ENCODE data around the gene TM9SF3.

Gene TM9SF3

GRCh38 chr10:96493871-96494525, 92.8 kb downstream of the TM9SF3 start:
- H3K27ac ChIP-seq, result no peak overlapping the region
- DNase-seq (ENCODE audit: low spot score), result no peak
- ChIA-PET POLR2A (ENCODE audit: low non-redundant PET) (no interaction called here), CTCF (interaction anchor here (1.0 kb wide), 1 partner anchor 19 kb away, joined by 3 read pairs; no protein-coding TSS in a partner anchor)
- TF ChIP-seq CTCF (conservative IDR thresholded peaks at IDR 0.05; ENCODE audit: low read depth), result no peak

- DNase-seq (ENCODE audit: low spot score), result no peak
- ChIA-PET POLR2A (ENCODE audit: low non-redundant PET) (no interaction called here), CTCF (interaction anchor here (3.3 kb wide), 1 partner anchor 19 kb away, joined by 88 read pairs; the partner anchor contains the start of gene TLL2)
- TF ChIP-seq CTCF (conservative IDR thresholded peaks at IDR 0.05; ENCODE audit: low read depth), result no peak
- no peak overlapping the region for H3K27ac ChIP-seq
These were observed 93.6 kb downstream of the TM9SF3 start for GRCh38 chr10:96493254-96493653.

- ChIA-PET CTCF (interaction anchor here (0.5 to 3.3 kb wide), 19 partner anchors 11 to 759 kb away, joined by 3 to 88 read pairs (median 5); partner anchors contain the start of gene TLL2), POLR2A (ENCODE audit: low non-redundant PET) (no interaction called here)
- TF ChIP-seq CTCF (conservative IDR thresholded peaks at IDR 0.05; ENCODE audit: low read depth), result peak; percentile 32
- no peak overlapping the region for H3K27ac ChIP-seq
- DNase-seq (ENCODE audit: low spot score), result peak; percentile 64
These were observed 95.5 kb downstream of the TM9SF3 start for GRCh38 chr10:96491303-96491702.

GRCh38 chr10:96488161-96488935, 98.5 kb downstream of the TM9SF3 start:
- POLR2A ChIA-PET (ENCODE audit: low non-redundant PET), result no interaction called here
- no peak for TF ChIP-seq CTCF (conservative IDR thresholded peaks at IDR 0.05; ENCODE audit: low read depth)
- no peak for DNase-seq (ENCODE audit: low spot score)
- H3K27ac ChIP-seq, result no peak overlapping the region
- CTCF ChIA-PET, result interaction anchor here (0.6 to 1.1 kb wide), 3 partner anchors 10 to 278 kb away, joined by 3 to 4 read pairs (median 3); no protein-coding TSS in a partner anchor

GRCh38 chr10:96482815-96483588, 103.8 kb downstream of the TM9SF3 start:
- no peak overlapping the region for H3K27ac ChIP-seq
- ChIA-PET CTCF (interaction anchor here (1.0 kb wide), 1 partner anchor 727 kb away, joined by 3 read pairs; no protein-coding TSS in a partner anchor), POLR2A (ENCODE audit: low non-redundant PET) (no interaction called here)
- no peak for DNase-seq (ENCODE audit: low spot score)
- TF ChIP-seq CTCF (conservative IDR thresholded peaks at IDR 0.05; ENCODE audit: low read depth), result no peak

- no peak for DNase-seq (ENCODE audit: low spot score)
- ChIA-PET POLR2A (ENCODE audit: low non-redundant PET) (no interaction called here), CTCF (interaction anchor here (0.5 to 0.6 kb wide), 2 partner anchors 130 to 523 kb away, joined by 3 read pairs; no protein-coding TSS in a partner anchor)
- no peak overlapping the region for H3K27ac ChIP-seq
- no peak for TF ChIP-seq CTCF (conservative IDR thresholded peaks at IDR 0.05; ENCODE audit: low read depth)
These were observed 108.5 kb downstream of the TM9SF3 start for GRCh38 chr10:96478355-96478754.

All from RWPE1 (cell line).